ENCODE results near the gene ALMS1.
"Not testable (repeated sequence)": the region's sequence is repeated elsewhere in the genome, so short reads cannot be mapped to it uniquely, and the experiment has no call there.

The ALMS1 gene

DNA sequence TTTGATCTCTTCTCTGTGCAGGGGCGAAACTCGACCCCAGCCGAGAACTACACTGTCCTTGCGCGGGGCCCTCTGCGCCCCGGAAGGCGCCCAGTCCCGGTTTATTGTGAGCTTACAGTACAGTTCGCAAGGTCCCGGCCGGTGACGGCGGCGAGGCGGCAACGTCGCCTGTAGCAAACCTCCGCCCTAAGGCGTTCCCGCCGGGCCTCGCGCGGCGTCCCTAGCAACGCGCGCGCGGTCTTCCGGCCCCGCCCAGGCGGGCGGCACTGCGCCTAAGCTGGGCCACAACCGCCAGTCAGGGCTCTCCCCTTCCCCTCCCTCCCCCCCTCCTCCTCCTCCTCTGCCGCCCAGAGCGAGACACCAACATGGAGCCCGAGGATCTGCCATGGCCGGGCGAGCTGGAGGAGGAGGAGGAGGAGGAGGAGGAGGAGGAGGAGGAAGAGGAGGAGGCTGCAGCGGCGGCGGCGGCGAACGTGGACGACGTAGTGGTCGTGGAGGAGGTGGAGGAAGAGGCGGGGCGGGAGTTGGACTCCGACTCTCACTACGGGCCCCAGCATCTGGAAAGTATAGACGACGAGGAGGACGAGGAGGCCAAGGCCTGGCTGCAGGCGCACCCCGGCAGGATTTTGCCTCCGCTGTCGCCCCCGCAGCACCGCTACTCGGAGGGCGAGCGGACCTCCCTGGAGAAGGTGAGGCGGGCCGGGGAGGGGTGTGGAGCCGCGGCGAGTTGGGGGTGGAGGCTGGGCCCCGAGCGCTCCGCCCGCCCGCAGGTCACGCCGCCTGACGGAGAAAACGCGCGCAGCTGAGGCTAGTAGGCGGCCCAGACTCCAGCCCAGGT is at the start of gene ALMS1:
TSS of gene ALMS1 (plus strand) at position 333 of the 838 bp plus-strand sequence. CDS start at position 366, 33 bp downstream.
- peak; percentile 93 for DNase-seq (ENCODE audit: low spot score)

GRCh38 chr2:73337828-73338227 is 47.8 kb upstream of the ALMS1 start:
- DNase-seq (ENCODE audit: low spot score): no peak

GRCh38 chr2:73339201-73339600 is 46.4 kb upstream of the ALMS1 start:
- DNase-seq (ENCODE audit: low spot score): no peak

DNA sequence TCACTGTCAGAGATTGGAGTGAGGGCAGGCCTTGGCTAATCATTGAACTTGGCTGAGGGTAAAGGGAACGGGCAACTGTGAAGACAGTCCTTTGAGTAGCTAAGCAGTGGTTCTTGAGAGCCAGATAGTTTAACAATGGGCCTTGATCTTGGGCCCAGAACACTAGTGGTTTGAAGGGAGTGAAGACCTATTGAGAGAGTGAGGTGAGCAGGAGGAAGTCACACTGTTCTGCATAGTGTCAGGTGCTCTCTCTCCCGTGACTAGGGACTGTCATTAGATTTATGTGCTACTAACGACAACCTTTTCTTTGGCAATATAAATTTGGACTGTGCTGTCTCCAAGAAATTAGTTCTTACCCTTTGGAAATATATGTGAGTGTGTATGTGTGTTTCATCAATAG is 44.6 kb upstream of the ALMS1 start:
- DNase-seq (ENCODE audit: low spot score): no peak

GRCh38 chr2:73343992-73344391 is 41.6 kb upstream of the ALMS1 start:
- DNase-seq (ENCODE audit: low spot score): no peak

DNA sequence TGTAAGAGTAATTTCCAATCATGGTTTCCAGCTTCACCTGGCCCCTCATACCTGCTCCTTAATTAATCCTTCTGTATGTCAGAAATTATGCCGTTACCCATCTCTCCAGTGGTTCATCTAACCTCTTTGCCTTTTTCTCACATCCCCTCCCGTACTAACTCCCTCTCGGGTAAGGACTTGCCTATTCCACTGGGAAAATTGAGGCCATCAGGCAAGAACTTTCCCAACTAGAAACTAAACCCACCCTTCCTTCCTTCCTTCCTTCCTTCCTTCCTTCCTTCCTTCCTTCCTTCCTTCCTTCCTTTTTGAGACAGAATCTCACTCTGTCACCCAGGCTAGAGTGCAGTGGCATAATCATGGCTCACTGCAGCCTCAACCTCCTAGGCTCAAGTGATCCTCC is 40.9 kb upstream of the ALMS1 start:
- not testable (repeated sequence) for DNase-seq (ENCODE audit: low spot score)

DNA sequence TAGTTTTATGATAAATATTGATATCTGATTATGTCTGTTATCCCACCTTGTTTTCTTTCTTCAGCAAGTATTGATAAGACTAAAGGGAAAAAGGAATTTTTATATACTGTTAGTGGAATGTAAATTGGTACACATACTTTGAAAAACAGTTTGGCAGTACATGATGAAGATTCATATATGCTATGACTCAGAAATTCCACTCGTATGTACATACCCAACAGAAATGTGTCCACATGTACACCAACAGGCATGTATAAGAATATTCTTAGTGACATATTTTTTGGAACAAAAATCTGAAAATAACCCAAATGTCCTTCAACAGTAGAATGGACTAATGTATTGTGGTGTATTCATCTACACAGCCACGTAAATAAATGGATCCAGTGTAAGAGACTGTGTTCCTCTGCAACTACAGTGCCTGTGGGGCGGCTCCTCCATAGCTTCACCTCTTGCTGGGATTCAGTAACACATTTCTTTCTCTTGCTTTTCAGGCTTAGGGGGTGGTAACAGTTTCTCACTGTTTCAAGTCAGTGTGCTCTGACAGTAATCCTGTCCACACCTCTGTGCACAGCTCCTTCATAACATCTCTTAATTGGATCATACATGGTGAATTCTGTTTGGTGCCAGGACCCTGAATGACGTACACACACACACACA is 35.5 kb upstream of the ALMS1 start:
- no peak for DNase-seq (ENCODE audit: low spot score)

DNA sequence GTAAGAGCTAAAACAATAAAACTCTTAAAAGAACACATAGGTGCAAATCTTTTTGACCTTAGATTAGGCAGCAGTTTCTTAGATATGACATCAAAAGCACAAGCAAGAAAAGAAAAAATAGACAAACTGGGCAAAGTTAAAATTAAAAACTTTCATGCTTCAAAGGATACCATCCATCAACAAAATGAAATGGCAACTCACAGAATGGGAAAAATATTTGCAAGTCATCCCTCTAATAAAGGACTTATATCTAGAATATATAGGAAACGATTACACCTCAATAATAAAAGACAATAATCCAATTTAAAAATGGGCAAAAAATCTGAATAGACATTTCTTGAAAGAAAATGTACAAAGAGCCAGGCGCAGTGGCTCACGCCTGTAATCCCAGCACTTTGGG is 29.5 kb upstream of the ALMS1 start:
- DNase-seq (ENCODE audit: low spot score): no peak

DNA sequence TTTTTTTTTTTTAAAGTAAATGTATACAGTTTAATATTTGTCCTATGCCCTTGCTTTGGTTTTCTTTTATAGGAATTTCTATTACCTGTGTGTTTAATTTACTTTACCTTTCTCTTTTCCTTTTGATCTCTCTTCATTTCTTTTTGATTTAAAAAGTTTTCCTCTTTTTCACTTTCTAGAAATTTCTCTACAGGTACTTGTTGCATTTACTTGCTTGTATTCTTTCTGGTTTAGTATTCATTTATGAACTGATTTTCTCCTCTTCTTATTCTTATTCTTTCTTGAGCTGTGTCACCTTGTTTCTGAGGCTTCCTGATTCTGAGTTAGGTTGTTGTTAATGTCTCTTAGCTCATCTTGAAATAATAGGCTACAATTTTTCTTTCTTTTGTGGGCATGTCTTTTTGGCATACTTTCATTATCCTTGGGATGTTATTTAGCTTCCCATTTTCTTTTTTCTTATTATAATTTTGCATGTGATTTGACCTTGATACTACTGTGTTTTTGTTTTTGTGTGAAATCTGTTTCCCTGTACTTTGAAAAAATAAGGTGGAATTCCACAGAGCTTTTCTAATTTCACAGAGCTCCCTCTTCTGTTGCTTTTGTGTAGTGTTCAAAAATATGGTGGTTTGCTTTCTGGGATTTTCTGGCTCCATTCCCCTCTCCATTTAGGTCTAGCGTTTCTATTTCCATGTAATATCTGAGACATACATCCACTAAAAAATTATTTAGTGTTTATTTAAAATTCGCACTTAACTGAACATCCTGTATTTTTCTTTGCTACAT is 25.5 kb upstream of the ALMS1 start:
- DNase-seq (ENCODE audit: low spot score): peak; percentile 8

DNA sequence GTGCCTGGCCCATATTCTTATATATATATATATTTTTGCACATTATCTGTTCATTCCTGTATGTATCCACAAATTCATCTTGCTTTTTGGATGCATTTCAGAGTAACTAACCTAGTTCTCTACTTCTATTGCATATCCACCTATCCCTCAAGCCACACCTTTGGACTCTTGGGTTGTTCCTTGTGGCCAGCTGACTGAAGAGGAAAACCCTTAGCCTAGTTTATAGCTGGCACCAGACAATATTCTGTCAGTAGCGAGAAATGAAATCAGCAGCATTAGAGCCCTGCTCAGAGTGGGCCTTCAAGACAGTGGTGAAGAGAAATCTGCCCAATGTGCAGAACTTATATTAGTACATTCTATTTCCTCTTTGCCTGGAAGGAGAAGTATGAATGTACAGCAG is 19.6 kb upstream of the ALMS1 start:
- no peak for DNase-seq (ENCODE audit: low spot score)

DNA sequence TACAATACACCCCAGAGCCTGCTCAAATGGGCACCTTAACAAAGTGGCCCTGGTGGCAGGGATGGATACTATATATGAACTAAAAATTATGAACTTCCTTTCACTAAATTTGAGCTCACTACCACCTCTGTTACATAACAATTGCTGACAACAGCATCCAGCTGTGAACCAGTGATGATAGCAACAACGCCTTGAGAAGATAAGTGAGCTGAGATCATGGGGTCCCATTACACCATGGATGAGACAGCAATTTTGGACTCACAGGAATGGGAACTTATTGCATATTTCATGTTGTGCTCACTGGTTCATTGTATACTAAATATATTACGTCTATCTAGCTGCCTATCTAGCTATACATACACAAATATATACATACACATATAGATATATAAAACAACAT is 16.9 kb upstream of the ALMS1 start:
- no peak for DNase-seq (ENCODE audit: low spot score)

DNA sequence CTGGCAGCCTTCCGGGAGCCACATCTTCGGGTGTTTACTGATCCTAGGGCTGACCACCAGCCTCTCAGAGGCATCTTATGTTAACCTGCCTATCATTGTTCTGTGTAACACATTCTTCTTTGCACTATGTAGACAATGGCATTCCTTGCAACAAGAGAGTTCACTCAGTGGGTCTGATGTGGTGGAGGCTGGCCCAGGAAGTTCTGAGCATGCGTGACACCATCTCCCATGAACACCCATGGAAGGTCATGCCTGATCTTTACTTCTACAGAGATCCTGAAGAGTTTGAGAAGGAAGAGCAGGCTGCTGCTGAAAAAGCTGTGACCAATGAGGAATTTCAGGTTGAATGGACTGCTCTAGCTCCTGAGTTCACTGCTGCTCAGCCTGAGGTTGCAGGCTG is 15.3 kb upstream of the ALMS1 start:
- DNase-seq (ENCODE audit: low spot score): no peak

- no peak for DNase-seq (ENCODE audit: low spot score)
Observed at GRCh38 chr2:73373344-73373743, 12.3 kb upstream of the ALMS1 start.

GRCh38 chr2:73374269-73374668 is 11.4 kb upstream of the ALMS1 start:
- DNase-seq (ENCODE audit: low spot score): no peak

- no peak for DNase-seq (ENCODE audit: low spot score)
Observed at GRCh38 chr2:73376681-73377080, 9.0 kb upstream of the ALMS1 start.

DNA sequence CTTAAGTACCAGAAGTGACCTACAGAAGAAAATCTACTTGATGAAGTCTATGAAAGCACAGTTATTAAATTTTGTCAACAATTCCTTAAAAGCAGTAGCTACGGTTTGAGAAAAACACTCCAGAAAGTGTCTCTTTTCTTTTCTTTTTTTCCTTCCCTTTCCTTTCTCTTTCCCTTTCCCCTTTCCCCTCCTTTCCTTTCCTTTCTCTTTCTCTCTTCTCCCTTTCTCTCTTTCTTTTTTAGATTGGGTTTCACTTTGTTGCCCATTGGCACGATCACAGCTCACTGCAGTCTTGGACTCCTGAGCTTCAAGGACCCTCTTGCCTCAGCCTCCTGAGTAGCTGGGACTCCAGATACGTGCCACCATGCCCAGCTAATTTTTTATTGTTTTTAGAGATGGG is 2.6 kb upstream of the ALMS1 start:
- DNase-seq (ENCODE audit: low spot score): no peak

GRCh38 chr2:73385123-73385503 is 523 bp upstream of the ALMS1 start:
- DNase-seq (ENCODE audit: low spot score): no peak

GRCh38 chr2:73386342-73386868 is 769 bp downstream of the ALMS1 start:
- no peak for DNase-seq (ENCODE audit: low spot score)

GRCh38 chr2:73386894-73387636 is 1.4 kb downstream of the ALMS1 start:
- DNase-seq (ENCODE audit: low spot score): no peak

GRCh38 chr2:73402386-73403103 is 16.9 kb downstream of the ALMS1 start:
- no peak for DNase-seq (ENCODE audit: low spot score)

- no peak for DNase-seq (ENCODE audit: low spot score)
Observed at GRCh38 chr2:73403237-73403636, 17.6 kb downstream of the ALMS1 start.

Data from AG08395 (cell line).